ENCODE measurements around the gene JARID2.
A peak's percentile ranks its signal among the peaks of the same experiment; 100 is the strongest.

The JARID2 gene

GRCh38 chr6:15269011-15269410, 23.1 kb downstream of the JARID2 start:
- peaks cover 51% of the 10 kb centered on the region for H3K4me1 ChIP-seq (ENCODE audit: control insufficient read depth, insufficient read depth, low read length)
- H3K9me3 ChIP-seq (ENCODE audit: control insufficient read depth, low read length): no peaks in the 10 kb centered on the region
- DNase-seq (ENCODE audit: low read depth): no peak
- H3K36me3 ChIP-seq (ENCODE audit: control insufficient read depth, insufficient read depth, low read length, severe bottlenecking): no peaks in the 10 kb centered on the region
- H3K4me3 ChIP-seq (ENCODE audit: low read length): peak overlapping the region; percentile 56
- no peaks in the 10 kb centered on the region for H3K27me3 ChIP-seq (replicated peaks; ENCODE audit: control insufficient read depth, insufficient read depth, low read length)
- peak overlapping the region; percentile 42 for H3K9ac ChIP-seq (ENCODE audit: low read length)

GRCh38 chr6:15269619-15270018, 23.8 kb downstream of the JARID2 start:
- Histone ChIP-seq H3K9ac (ENCODE audit: low read length) (no peak overlapping the region), H3K4me1 (ENCODE audit: control insufficient read depth, insufficient read depth, low read length) (peaks cover 47% of the 10 kb centered on the region), H3K4me3 (ENCODE audit: low read length) (no peak overlapping the region), H3K36me3 (ENCODE audit: control insufficient read depth, insufficient read depth, low read length, severe bottlenecking) (no peaks in the 10 kb centered on the region), H3K27me3 (replicated peaks; ENCODE audit: control insufficient read depth, insufficient read depth, low read length) (no peaks in the 10 kb centered on the region), H3K9me3 (ENCODE audit: control insufficient read depth, low read length) (no peaks in the 10 kb centered on the region)
- DNase-seq (ENCODE audit: low read depth): no peak

GRCh38 chr6:15270402-15270801, 24.5 kb downstream of the JARID2 start:
- H3K4me1 ChIP-seq (ENCODE audit: control insufficient read depth, insufficient read depth, low read length): peaks cover 46% of the 10 kb centered on the region
- no peaks in the 10 kb centered on the region for H3K9me3 ChIP-seq (ENCODE audit: control insufficient read depth, low read length)
- H3K27me3 ChIP-seq (replicated peaks; ENCODE audit: control insufficient read depth, insufficient read depth, low read length): no peaks in the 10 kb centered on the region
- DNase-seq (ENCODE audit: low read depth): no peak
- H3K36me3 ChIP-seq (ENCODE audit: control insufficient read depth, insufficient read depth, low read length, severe bottlenecking): no peaks in the 10 kb centered on the region
- no peak overlapping the region for H3K9ac ChIP-seq (ENCODE audit: low read length)
- no peak overlapping the region for H3K4me3 ChIP-seq (ENCODE audit: low read length)

- DNase-seq (ENCODE audit: low read depth): no peak
- Histone ChIP-seq H3K4me3 (ENCODE audit: low read length) (no peak overlapping the region), H3K4me1 (ENCODE audit: control insufficient read depth, insufficient read depth, low read length) (peaks cover 49% of the 10 kb centered on the region), H3K27me3 (replicated peaks; ENCODE audit: control insufficient read depth, insufficient read depth, low read length) (no peaks in the 10 kb centered on the region), H3K9me3 (ENCODE audit: control insufficient read depth, low read length) (no peaks in the 10 kb centered on the region), H3K36me3 (ENCODE audit: control insufficient read depth, insufficient read depth, low read length, severe bottlenecking) (no peaks in the 10 kb centered on the region), H3K9ac (ENCODE audit: low read length) (no peak overlapping the region)
These were observed 26.7 kb downstream of the JARID2 start for GRCh38 chr6:15272562-15272961.

- H3K27me3 ChIP-seq (replicated peaks; ENCODE audit: control insufficient read depth, insufficient read depth, low read length): no peaks in the 10 kb centered on the region
- no peaks in the 10 kb centered on the region for H3K9me3 ChIP-seq (ENCODE audit: control insufficient read depth, low read length)
- H3K9ac ChIP-seq (ENCODE audit: low read length): no peak overlapping the region
- DNase-seq (ENCODE audit: low read depth): no peak
- no peak overlapping the region for H3K4me3 ChIP-seq (ENCODE audit: low read length)
- H3K4me1 ChIP-seq (ENCODE audit: control insufficient read depth, insufficient read depth, low read length): peaks cover 44% of the 10 kb centered on the region
- no peaks in the 10 kb centered on the region for H3K36me3 ChIP-seq (ENCODE audit: control insufficient read depth, insufficient read depth, low read length, severe bottlenecking)
These were observed 29.0 kb downstream of the JARID2 start for GRCh38 chr6:15274692-15275387.

GRCh38 chr6:15276036-15276985, 30.4 kb downstream of the JARID2 start:
- H3K4me1 ChIP-seq (ENCODE audit: control insufficient read depth, insufficient read depth, low read length): peaks cover 56% of the 10 kb centered on the region
- DNase-seq (ENCODE audit: low read depth): no peak
- no peaks in the 10 kb centered on the region for H3K27me3 ChIP-seq (replicated peaks; ENCODE audit: control insufficient read depth, insufficient read depth, low read length)
- no peak overlapping the region for H3K4me3 ChIP-seq (ENCODE audit: low read length)
- no peaks in the 10 kb centered on the region for H3K9me3 ChIP-seq (ENCODE audit: control insufficient read depth, low read length)
- no peaks in the 10 kb centered on the region for H3K36me3 ChIP-seq (ENCODE audit: control insufficient read depth, insufficient read depth, low read length, severe bottlenecking)
- H3K9ac ChIP-seq (ENCODE audit: low read length): no peak overlapping the region

GRCh38 chr6:15279047-15279661, 33.3 kb downstream of the JARID2 start:
- Histone ChIP-seq H3K36me3 (ENCODE audit: control insufficient read depth, insufficient read depth, low read length, severe bottlenecking) (no peaks in the 10 kb centered on the region), H3K4me3 (ENCODE audit: low read length) (no peak overlapping the region), H3K27me3 (replicated peaks; ENCODE audit: control insufficient read depth, insufficient read depth, low read length) (no peaks in the 10 kb centered on the region), H3K9me3 (ENCODE audit: control insufficient read depth, low read length) (no peaks in the 10 kb centered on the region), H3K9ac (ENCODE audit: low read length) (no peak overlapping the region), H3K4me1 (ENCODE audit: control insufficient read depth, insufficient read depth, low read length) (peaks cover 61% of the 10 kb centered on the region)
- no peak for DNase-seq (ENCODE audit: low read depth)

- no peaks in the 10 kb centered on the region for H3K27me3 ChIP-seq (replicated peaks; ENCODE audit: control insufficient read depth, insufficient read depth, low read length)
- no peaks in the 10 kb centered on the region for H3K36me3 ChIP-seq (ENCODE audit: control insufficient read depth, insufficient read depth, low read length, severe bottlenecking)
- H3K4me3 ChIP-seq (ENCODE audit: low read length): peak overlapping the region; percentile 14
- H3K9ac ChIP-seq (ENCODE audit: low read length): peak overlapping the region; percentile 14
- peak; percentile 84 for DNase-seq (ENCODE audit: low read depth)
- H3K9me3 ChIP-seq (ENCODE audit: control insufficient read depth, low read length): no peaks in the 10 kb centered on the region
- peaks cover 64% of the 10 kb centered on the region for H3K4me1 ChIP-seq (ENCODE audit: control insufficient read depth, insufficient read depth, low read length)
These were observed 34.2 kb downstream of the JARID2 start for GRCh38 chr6:15280028-15280427.

- Histone ChIP-seq H3K4me1 (ENCODE audit: control insufficient read depth, insufficient read depth, low read length) (peaks cover 65% of the 10 kb centered on the region), H3K36me3 (ENCODE audit: control insufficient read depth, insufficient read depth, low read length, severe bottlenecking) (no peaks in the 10 kb centered on the region), H3K4me3 (ENCODE audit: low read length) (no peak overlapping the region)
These were observed 35.1 kb downstream of the JARID2 start for GRCh38 chr6:15280961-15281360.

GRCh38 chr6:15282334-15282733, 36.5 kb downstream of the JARID2 start:
- Histone ChIP-seq H3K4me3 (ENCODE audit: low read length) (no peak overlapping the region), H3K36me3 (ENCODE audit: control insufficient read depth, insufficient read depth, low read length, severe bottlenecking) (no peaks in the 10 kb centered on the region), H3K9me3 (ENCODE audit: control insufficient read depth, low read length) (no peaks in the 10 kb centered on the region), H3K9ac (ENCODE audit: low read length) (no peak overlapping the region), H3K27me3 (replicated peaks; ENCODE audit: control insufficient read depth, insufficient read depth, low read length) (no peaks in the 10 kb centered on the region), H3K4me1 (ENCODE audit: control insufficient read depth, insufficient read depth, low read length) (peaks cover 54% of the 10 kb centered on the region)
- no peak for DNase-seq (ENCODE audit: low read depth)

More at GRCh38 chr6:15280961-15281360, 35.1 kb downstream of the JARID2 start:
- no peak for DNase-seq (ENCODE audit: low read depth)
- H3K9me3 ChIP-seq (ENCODE audit: control insufficient read depth, low read length): no peaks in the 10 kb centered on the region
- H3K27me3 ChIP-seq (replicated peaks; ENCODE audit: control insufficient read depth, insufficient read depth, low read length): no peaks in the 10 kb centered on the region
- no peak overlapping the region for H3K9ac ChIP-seq (ENCODE audit: low read length)

GRCh38 chr6:15283986-15284361, 38.1 kb downstream of the JARID2 start:
- Histone ChIP-seq H3K27me3 (replicated peaks; ENCODE audit: control insufficient read depth, insufficient read depth, low read length) (no peaks in the 10 kb centered on the region), H3K4me1 (ENCODE audit: control insufficient read depth, insufficient read depth, low read length) (peaks cover 49% of the 10 kb centered on the region), H3K4me3 (ENCODE audit: low read length) (no peak overlapping the region), H3K9me3 (ENCODE audit: control insufficient read depth, low read length) (no peaks in the 10 kb centered on the region), H3K9ac (ENCODE audit: low read length) (no peak overlapping the region), H3K36me3 (ENCODE audit: control insufficient read depth, insufficient read depth, low read length, severe bottlenecking) (no peaks in the 10 kb centered on the region)
- DNase-seq (ENCODE audit: low read depth): no peak

Measured in adipocyte (in vitro differentiated cells).